Mammary epithelial cell (primary cell): Measurements from ENCODE around the gene ORMDL3.

Experiments used
- CTCF ChIP-seq, 2 donors: IDR thresholded peaks in 1 of 2; conservative IDR thresholded peaks in 1 of 2; 2 replicates each; pipeline ENCODE4 v1.5.1; 2011 to 2012; ENCODE audit warnings: inconsistent platforms in 2 of 2, low read length in 2 of 2, mild to moderate bottlenecking in 2 of 2, control low read depth in 1 of 2, low read depth in 1 of 2; ENCODE audit not compliant: insufficient read depth in 1 of 2; ENCODE audit errors: extremely low read depth in 1 of 2
- EZH2 ChIP-seq: IDR thresholded peaks from 2 replicates; pipeline ENCODE4 v1.6.1; 2012; ENCODE audit warnings: low read length, inconsistent platforms, borderline replicate concordance

GRCh38 chr17:39904990-39905288 lies 22.5 kb downstream of the ORMDL3 start:
- no peak for TF ChIP-seq CTCF (conservative IDR thresholded peaks at IDR 0.05 in 1 of 2, IDR thresholded peaks at IDR 0.05 in 1 of 2; ENCODE audit: extremely low read depth in 1 of 2, insufficient read depth in 1 of 2, low read depth in 1 of 2, low read length in 2 of 2)
- no peak for TF ChIP-seq EZH2
